CD14-positive monocyte (primary cell): ENCODE measurements around the gene TRIM34. TPM values are rescaled to one million over a fixed set of nuclear protein-coding genes. Genes with fewer than 3 reads are reported as not detected.

Experiments
- DNase-seq, 3 donors: peaks; one replicate each; pipeline ENCODE4 v3.0.0-alpha.2; 2011 to 2022
- H2AFZ ChIP-seq: 2 replicates; pipeline ENCODE4 v1.6.0; 2012; ENCODE audit warnings: mild to moderate bottlenecking, low read depth, low read length, inconsistent platforms; ENCODE audit not compliant: insufficient read depth, poor library complexity, severe bottlenecking
- H3K27ac ChIP-seq, 2 donors: 1 replicate in 1 of 2; 2 replicates in 1 of 2; pipeline ENCODE4 v1.5.1; 2012 to 2013; ENCODE audit warnings: low read length in 2 of 2, control low read depth in 1 of 2, inconsistent platforms in 1 of 2, low read depth in 1 of 2, mild to moderate bottlenecking in 1 of 2
- H3K27me3 ChIP-seq, 2 donors: one replicate each; pipeline versions ENCODE4 v1.6.0 to v1.6.1; 2011 to 2013; ENCODE audit warnings: low read length in 2 of 2; ENCODE audit not compliant: control insufficient read depth in 2 of 2, insufficient read depth in 2 of 2
- H3K36me3 ChIP-seq, 2 donors: replicated peaks in 1 of 2; 1 replicate in 1 of 2; 2 replicates in 1 of 2; pipeline versions ENCODE4 v1.5.1 to v1.6.1; 2012 to 2013; ENCODE audit warnings: low read length in 2 of 2, control low read depth in 1 of 2, inconsistent platforms in 1 of 2, mild to moderate bottlenecking in 1 of 2; ENCODE audit not compliant: insufficient read depth in 2 of 2, control insufficient read depth in 1 of 2
- H3K4me1 ChIP-seq, 2 donors: 1 replicate in 1 of 2; 2 replicates in 1 of 2; pipeline versions ENCODE4 v1.5.1 to v1.6.1; 2012 to 2013; ENCODE audit warnings: low read length in 2 of 2, control low read depth in 1 of 2, inconsistent platforms in 1 of 2, mild to moderate bottlenecking in 1 of 2, moderate library complexity in 1 of 2; ENCODE audit not compliant: insufficient read depth in 2 of 2, control insufficient read depth in 1 of 2
- H3K4me2 ChIP-seq: replicated peaks from 2 replicates; pipeline ENCODE3; 2012; ENCODE audit warnings: low read length, moderate library complexity, mild to moderate bottlenecking; ENCODE audit not compliant: poor library complexity, severe bottlenecking; ENCODE audit errors: extremely low read depth
- H3K4me3 ChIP-seq, 3 experiments: fragments of 200-600 bp in 1 of 3; sonication (generic) in 1 of 3; replicated peaks in 1 of 3; 1 replicate in 2 of 3; 2 replicates in 1 of 3; pipeline ENCODE4 v1.5.1; 2011 to 2013; ENCODE audit warnings: low read length in 3 of 3, mild to moderate bottlenecking in 3 of 3, control low read depth in 2 of 3, low read depth in 2 of 3, inconsistent platforms in 1 of 3, moderate library complexity in 1 of 3
- H3K79me2 ChIP-seq: 2 replicates; pipeline ENCODE4 v1.6.0; 2012; ENCODE audit warnings: mild to moderate bottlenecking, control low read depth, inconsistent platforms, low read length, moderate library complexity; ENCODE audit not compliant: insufficient read depth
- H3K9ac ChIP-seq: 2 replicates; pipeline ENCODE4 v1.6.0; 2017; ENCODE audit warnings: low read length, mild to moderate bottlenecking; ENCODE audit not compliant: insufficient read depth, poor library complexity, severe bottlenecking
- H3K9me3 ChIP-seq, 2 donors: replicated peaks in 1 of 2; 1 replicate in 1 of 2; 2 replicates in 1 of 2; pipeline versions ENCODE4 v1.5.1 to v1.6.1; 2012 to 2013; ENCODE audit warnings: low read length in 2 of 2, control low read depth in 1 of 2; ENCODE audit not compliant: control insufficient read depth in 1 of 2, insufficient read depth in 1 of 2
- H4K20me1 ChIP-seq: 2 replicates; pipeline ENCODE4 v1.6.0; 2012; ENCODE audit warnings: mild to moderate bottlenecking, low read length, control low read depth, moderate library complexity; ENCODE audit not compliant: insufficient read depth
- H3K27ac Mint-ChIP-seq, 7 donors: one replicate each; pipeline ENCODE4 v1.8.0; 2020; ENCODE audit warnings: mild to moderate bottlenecking in 7 of 7, mixed read lengths in 7 of 7, moderate library complexity in 6 of 7, inconsistent platforms in 2 of 7
- H3K27me3 Mint-ChIP-seq, 3 donors: one replicate each; pipeline ENCODE4 v1.8.0; 2021 to 2022; ENCODE audit warnings: low read depth in 3 of 3, mild to moderate bottlenecking in 3 of 3, mixed read lengths in 3 of 3, moderate library complexity in 3 of 3, inconsistent platforms in 1 of 3
- H3K36me3 Mint-ChIP-seq, 2 donors: one replicate each; pipeline ENCODE4 v1.8.0; 2020; ENCODE audit warnings: mixed read lengths in 2 of 2, inconsistent platforms in 1 of 2, mild to moderate bottlenecking in 1 of 2
- H3K4me1 Mint-ChIP-seq: one replicate; pipeline ENCODE4 v1.8.0; 2020; ENCODE audit warnings: mild to moderate bottlenecking, mixed read lengths
- H3K4me3 Mint-ChIP-seq, 2 donors: one replicate each; pipeline ENCODE4 v1.8.0; 2020; ENCODE audit warnings: mild to moderate bottlenecking in 2 of 2, mixed read lengths in 2 of 2, moderate library complexity in 1 of 2
- H3K9me3 Mint-ChIP-seq, 7 donors: one replicate each; pipeline ENCODE4 v1.8.0; 2020 to 2022; ENCODE audit warnings: mixed read lengths in 7 of 7, mild to moderate bottlenecking in 6 of 7, moderate library complexity in 6 of 7, inconsistent platforms in 2 of 7
- CTCF ChIP-seq: fragments of 200-600 bp; IDR thresholded peaks from one replicate; pipeline ENCODE4 v1.8.0; 2022; ENCODE audit warnings: antibody characterized with exemption, mild to moderate bottlenecking
- WGBS: methylation state at CpG from one replicate; pipeline ENCODE4 v1.1.5; 2013; ENCODE audit warnings: missing lambda C conversion rate; ENCODE audit not compliant: insufficient coverage; 5-methylcytosine and 5-hydroxymethylcytosine counted together
- intact Hi-C, 2 donors: fragments of 100-400 bp; cut with micrococcal nuclease; formaldehyde crosslinking; loops; one replicate each; pipeline versions ENCODE4 v1.15.0 to v1.15.1; 2023
- polyA plus RNA-seq, 3 donors: library from polyadenylated mRNA; depleted of rRNA in 1 of 3; unstranded in 2 of 3; stranded (reverse) in 1 of 3; fragments of 300-500 nt in 2 of 3; fragments of >200 nt in 1 of 3; fragmentation: Illumina TruSeq in 2 of 3; gene quantifications; 1 replicate in 2 of 3; 2 replicates in 1 of 3; pipeline ENCODE4 v1.2.3, GENCODE V29; 2012 to 2021

The TRIM34 gene
- polyA plus RNA-seq, 3 donors, result 21.9 to 25.7 (median 23.5) TPM

GRCh38 chr11:5691964-5692361 lies 67.2 kb downstream of the TRIM34 start:
- H3K27me3 Mint-ChIP-seq, result no peaks in the 10 kb centered on the region
- H3K9me3 Mint-ChIP-seq, result peaks cover 0 to 3% (median 0%) of the 10 kb centered on the region in 7 donors
- no peak for TF ChIP-seq CTCF
- H4K20me1 ChIP-seq, result peaks cover 40% of the 10 kb centered on the region
- H3K36me3 ChIP-seq, result peaks cover 24 to 39% of the 10 kb centered on the region in 2 donors
- peak overlapping the region; percentile 32 for H2AFZ ChIP-seq
- H3K4me3 Mint-ChIP-seq, result peak overlapping the region; percentile 90 to 97
- intact Hi-C loops, result loop anchor here in 1 of 2 donors (5.0 kb wide), 1 partner anchor 60 kb away; no protein-coding TSS in a partner anchor
- H3K4me2 ChIP-seq, result peak overlapping the region; percentile 94
- H3K4me3 ChIP-seq, result peak overlapping the region; percentile 82 to 100 (median 83)
- DNase-seq, result peak in 2 of 3 donors; percentile 21 to 52
- H3K79me2 ChIP-seq, result peaks cover 85% of the 10 kb centered on the region
- H3K9ac ChIP-seq, result peak overlapping the region; percentile 73
- peak overlapping the region in 1 of 2 donors; percentile 92 for H3K27ac ChIP-seq
- H3K27ac Mint-ChIP-seq, result peak overlapping the region; percentile 82 to 100 (median 96)
- peaks cover 47% of the 10 kb centered on the region for H3K4me1 Mint-ChIP-seq
- no CpG with 5 or more reads among the region's 3 CpGs for WGBS
- peaks cover 25 to 34% of the 10 kb centered on the region in 2 donors for H3K36me3 Mint-ChIP-seq
- no peaks in the 10 kb centered on the region for H3K27me3 ChIP-seq
- H3K9me3 ChIP-seq, result no peaks in the 10 kb centered on the region
- H3K4me1 ChIP-seq, result peaks cover 35 to 37% of the 10 kb centered on the region in 2 donors

Other genes starting within 250 kb of the TRIM34 start
- not detected for gene OR51M1, start 241.2 kb upstream of the TRIM34 start, polyA plus RNA-seq
- not detected for gene OR51Q1, start 202.9 kb upstream of the TRIM34 start, polyA plus RNA-seq
- not detected for gene OR51I1, start 183.5 kb upstream of the TRIM34 start, polyA plus RNA-seq
- not detected for gene OR51I2, start 175.7 kb upstream of the TRIM34 start, polyA plus RNA-seq
- gene OR52D1, start 136.3 kb upstream of the TRIM34 start, polyA plus RNA-seq, result not detected
- not detected for gene UBQLN3, start 115.0 kb upstream of the TRIM34 start, polyA plus RNA-seq
- gene UBQLNL, start 108.3 kb upstream of the TRIM34 start, polyA plus RNA-seq, result under 1 TPM in 1 of 3 donors, not detected in 2; 0.33 TPM
- gene OR52H1, start 76.5 kb upstream of the TRIM34 start, polyA plus RNA-seq, result not detected
- gene OR52B6, start 44.1 kb upstream of the TRIM34 start, polyA plus RNA-seq, result not detected
- gene TRIM6, start 28.4 kb upstream of the TRIM34 start, polyA plus RNA-seq, result under 1 TPM; 0.11 to 0.44 (median 0.15) TPM
- gene TRIM5, start 60.1 kb downstream of the TRIM34 start, polyA plus RNA-seq, result 10 to 100 TPM in 2 of 3 donors, 1 to 10 TPM in 1; 9.4 to 14.4 (median 10.6) TPM
- 100 to 1,000 TPM; 122 to 277 (median 132) TPM for gene TRIM22, start 64.8 kb downstream of the TRIM34 start, polyA plus RNA-seq
- gene OR56B1, start 111.4 kb downstream of the TRIM34 start, polyA plus RNA-seq, result under 1 TPM in 1 of 3 donors, not detected in 2; 0.04 TPM
- gene OR52N4, start 129.2 kb downstream of the TRIM34 start, polyA plus RNA-seq, result under 1 TPM in 2 of 3 donors, not detected in 1; 0.24 to 0.31 TPM
- not detected for gene OR52N5, start 158.4 kb downstream of the TRIM34 start, polyA plus RNA-seq
- gene OR52N1, start 166.3 kb downstream of the TRIM34 start, polyA plus RNA-seq, result not detected
- gene OR52N2, start 183.9 kb downstream of the TRIM34 start, polyA plus RNA-seq, result not detected
- not detected for gene OR52E6, start 216.9 kb downstream of the TRIM34 start, polyA plus RNA-seq
- not detected for gene OR52E8, start 232.7 kb downstream of the TRIM34 start, polyA plus RNA-seq